Tibial nerve (tissue), 4 donors: ENCODE data around the gene NINJ2. TPM values are rescaled to one million over a fixed set of nuclear protein-coding genes. Genes with fewer than 3 reads are reported as not detected.
A peak's percentile ranks its signal among the peaks of the same experiment; 100 is the strongest.
"Not testable (repeated sequence)": the region's sequence is repeated elsewhere in the genome, so short reads cannot be mapped to it uniquely, and the experiment has no call there.

Experiments
- DNase-seq, 2 donors: peaks; one replicate each; pipeline ENCODE4 v3.0.0-alpha.2; 2019; ENCODE audit warnings: low spot score in 2 of 2
- H3K27ac ChIP-seq, 4 donors: fragments of 200-600 bp; sonication (generic) in 3 of 4; one replicate each; pipeline ENCODE4 v1.5.1; 2017 to 2019; ENCODE audit warnings: mild to moderate bottlenecking in 1 of 4
- H3K27me3 ChIP-seq, 2 donors: fragments of 200-600 bp; sonication (generic) in 1 of 2; one replicate each; pipeline versions ENCODE4 v1.5.1 to v1.6.0; 2017 to 2019
- H3K36me3 ChIP-seq, 3 donors: fragments of 200-600 bp; sonication (generic); one replicate each; pipeline ENCODE4 v1.5.1; 2018 to 2019
- H3K4me1 ChIP-seq, 4 donors: fragments of 200-600 bp; sonication (generic) in 3 of 4; one replicate each; pipeline ENCODE4 v1.5.1; 2017 to 2019
- H3K4me3 ChIP-seq, 4 donors: fragments of 200-600 bp; sonication (generic) in 3 of 4; one replicate each; pipeline ENCODE4 v1.5.1; 2017 to 2019; ENCODE audit warnings: mild to moderate bottlenecking in 1 of 4, moderate library complexity in 1 of 4
- H3K9me3 ChIP-seq, 4 donors: fragments of 200-600 bp; sonication (generic) in 3 of 4; one replicate each; pipeline ENCODE4 v1.5.1; 2017 to 2019
- CTCF ChIP-seq, 5 experiments: fragments of 200-600 bp in 3 of 5; fragments of 450-650 bp in 2 of 5; sonication (generic) in 3 of 5; IDR thresholded peaks; one replicate each; pipeline ENCODE4 v1.5.1; 2016 to 2019; ENCODE audit warnings: antibody characterized with exemption in 5 of 5, mild to moderate bottlenecking in 3 of 5, moderate library complexity in 2 of 5
- EP300 ChIP-seq, 2 donors: sonication (generic); formaldehyde crosslinking; IDR thresholded peaks; one replicate each; pipeline ENCODE4 v1.6.1; 2017; ENCODE audit warnings: antibody characterized with exemption in 2 of 2, mild to moderate bottlenecking in 1 of 2
- POLR2A ChIP-seq, 2 donors: fragments of 450-650 bp; IDR thresholded peaks; one replicate each; pipeline ENCODE4 v1.6.1; 2017; ENCODE audit warnings: antibody characterized with exemption in 2 of 2, mild to moderate bottlenecking in 2 of 2, moderate library complexity in 2 of 2
- WGBS, 2 donors: methylation state at CpG; one replicate each; pipeline ENCODE4 v1.1.5; 2018; 5-methylcytosine and 5-hydroxymethylcytosine counted together
- total RNA-seq, 4 donors: library from RNA; depleted of rRNA; stranded (reverse); fragments of >200 nt; gene quantifications; one replicate each; pipeline ENCODE4 v1.1.0, GENCODE V29; 2016

NINJ2 gene
- total RNA-seq, 4 donors from 2014 or later = 8.4 to 17.7 (median 12.6) TPM

GRCh38 chr12:632102-632696, 31.0 kb downstream of the NINJ2 start:
- Histone ChIP-seq H3K27me3 (no peaks in the 10 kb centered on the region), H3K4me1 (peaks cover 0 to 34% (median 11%) of the 10 kb centered on the region in 4 donors), H3K9me3 (no peaks in the 10 kb centered on the region), H3K27ac (peak overlapping the region in 2 of 4 donors; percentile 75 to 86), H3K4me3 (no peak overlapping the region), H3K36me3 (no peaks in the 10 kb centered on the region)
- peak in 1 of 2 donors; percentile 53 for TF ChIP-seq EP300 (IDR thresholded peaks at IDR 0.05)
- TF ChIP-seq POLR2A (IDR thresholded peaks at IDR 0.05) = no peak
- TF ChIP-seq CTCF (IDR thresholded peaks at IDR 0.05) = no peak
- peak in 1 of 2 donors; percentile 38 for DNase-seq
- 15 to 20% methylated on average over 7 of the region's 7 CpGs for WGBS, 2 donors

DNA sequence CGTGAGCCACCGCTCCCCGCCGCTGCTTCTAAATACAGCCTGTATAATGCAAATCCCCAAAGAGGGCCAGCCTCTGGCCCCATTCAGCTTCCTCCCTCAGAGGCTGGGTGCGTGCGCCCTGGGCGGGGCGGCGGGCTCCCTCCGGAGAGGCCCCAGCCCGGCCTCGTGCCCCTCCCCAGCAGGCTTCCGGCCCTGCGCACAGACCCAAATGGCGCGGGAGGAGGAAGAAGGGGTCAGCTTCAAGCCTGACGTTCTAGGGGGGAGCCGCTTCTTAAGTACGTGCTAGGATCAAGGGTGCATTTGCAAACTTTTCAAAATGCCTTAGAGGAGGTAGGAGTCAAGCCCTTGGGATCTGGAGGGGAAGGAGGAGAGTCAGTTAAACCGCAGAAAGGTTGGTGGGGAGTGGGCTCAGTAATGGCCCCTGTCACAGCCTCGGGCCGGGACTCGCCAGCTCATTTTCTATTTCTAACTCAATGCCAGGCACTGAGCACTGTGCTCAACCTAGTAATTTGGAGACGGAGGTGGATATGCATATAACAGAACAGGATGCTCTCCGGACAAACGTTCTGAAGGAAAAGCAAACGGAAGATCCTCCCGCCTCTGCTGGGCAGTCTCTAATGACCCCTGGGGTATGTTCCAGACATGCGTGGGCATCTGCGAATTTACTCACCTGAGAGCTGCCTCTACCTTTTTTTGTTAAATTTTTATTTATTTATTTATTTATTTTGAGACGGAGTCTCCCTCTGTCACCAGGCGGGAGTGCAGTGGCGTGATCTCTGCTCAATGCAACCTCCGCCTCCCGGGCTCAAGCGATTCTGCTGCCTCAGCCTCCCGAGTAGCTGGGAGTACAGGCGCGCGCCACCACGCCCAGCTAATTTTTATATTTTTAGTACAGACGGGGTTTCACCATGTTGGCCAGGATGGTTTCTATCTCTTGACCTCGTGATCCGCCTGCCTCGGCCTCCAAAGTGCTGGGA, 32.3 kb downstream of the NINJ2 start:
- no peak for DNase-seq
- Histone ChIP-seq H3K4me1 (peaks cover 0 to 34% (median 11%) of the 10 kb centered on the region in 4 donors), H3K36me3 (no peaks in the 10 kb centered on the region), H3K27ac (peak overlapping the region in 3 of 4 donors; percentile 74 to 86 (median 75)), H3K4me3 (peak overlapping the region in 3 of 4 donors; percentile 14 to 33 (median 32)), H3K27me3 (no peaks in the 10 kb centered on the region), H3K9me3 (no peaks in the 10 kb centered on the region)
- TF ChIP-seq EP300 (IDR thresholded peaks at IDR 0.05) (peak in 1 of 2 donors; percentile 20), POLR2A (IDR thresholded peaks at IDR 0.05) (peak; percentile 10 to 17), CTCF (IDR thresholded peaks at IDR 0.05) (no peak)
- 60 to 70% methylated on average over 36 to 45 of the region's 45 CpGs for WGBS, 2 donors

DNA sequence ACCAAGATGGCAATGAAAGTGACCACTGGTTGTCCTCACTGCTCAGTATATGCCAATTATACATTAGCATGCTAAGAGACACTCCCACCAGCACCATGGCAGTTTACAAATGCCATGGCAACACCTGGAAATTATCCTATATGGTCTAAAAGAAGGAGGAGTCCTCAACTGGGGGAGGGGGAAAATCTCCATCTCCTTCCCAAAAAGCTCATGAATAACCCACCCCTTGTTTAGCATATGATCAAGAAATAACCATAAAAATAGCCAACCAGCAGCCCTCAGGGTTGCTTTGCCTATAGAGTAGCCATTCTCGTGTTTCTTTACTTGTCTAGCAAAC, 34.5 kb downstream of the NINJ2 start:
- not testable (repeated sequence) for H3K36me3 ChIP-seq, H3K27ac ChIP-seq, H3K9me3 ChIP-seq, DNase-seq, H3K27me3 ChIP-seq, H3K4me3 ChIP-seq
- WGBS, 2 donors = 88 to 100% methylated on average over 1 of the region's 1 CpG
- H3K4me1 ChIP-seq = peaks cover 0 to 34% (median 11%) of the 10 kb centered on the region in 4 donors

- Histone ChIP-seq H3K4me3 (no peak overlapping the region), H3K9me3 (no peaks in the 10 kb centered on the region), H3K36me3 (no peaks in the 10 kb centered on the region), H3K27ac (no peak overlapping the region), H3K4me1 (peaks cover 0 to 32% (median 10%) of the 10 kb centered on the region in 4 donors), H3K27me3 (no peaks in the 10 kb centered on the region)
- DNase-seq = no peak
- 82% methylated on average over 13 of the region's 13 CpGs for WGBS, 2 donors
- TF ChIP-seq CTCF (IDR thresholded peaks at IDR 0.05) (no peak), EP300 (IDR thresholded peaks at IDR 0.05) (no peak), POLR2A (IDR thresholded peaks at IDR 0.05) (no peak)
These were observed 35.1 kb downstream of the NINJ2 start for GRCh38 chr12:627863-628741.

DNA sequence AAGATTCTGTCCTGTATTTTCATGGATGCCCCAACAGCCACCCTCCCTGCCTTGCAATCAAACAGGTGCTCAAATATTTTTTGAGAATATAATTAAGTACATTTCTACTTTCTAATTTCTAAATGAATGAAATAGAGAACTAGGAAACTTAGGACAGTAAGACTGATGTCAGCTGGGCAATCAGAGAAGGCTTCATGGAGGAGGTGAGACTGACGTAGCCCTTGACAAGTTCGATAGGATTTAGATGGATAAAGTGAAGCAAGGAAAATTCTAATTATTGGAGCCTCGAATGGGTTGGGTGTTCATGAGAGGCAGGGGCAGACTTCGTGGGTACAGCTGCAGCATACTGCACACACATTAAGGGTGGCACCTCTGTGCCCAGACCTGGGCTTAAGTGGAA, 36.0 kb downstream of the NINJ2 start:
- H3K4me1 ChIP-seq = peaks cover 0 to 24% (median 5%) of the 10 kb centered on the region in 4 donors
- no peaks in the 10 kb centered on the region for H3K9me3 ChIP-seq
- H3K27ac ChIP-seq = no peak overlapping the region
- WGBS, 2 donors = 93 to 94% methylated on average over 4 of the region's 4 CpGs
- H3K4me3 ChIP-seq = no peak overlapping the region
- H3K36me3 ChIP-seq = no peaks in the 10 kb centered on the region
- no peak for TF ChIP-seq CTCF (IDR thresholded peaks at IDR 0.05)
- no peak for TF ChIP-seq EP300 (IDR thresholded peaks at IDR 0.05)
- no peak for TF ChIP-seq POLR2A (IDR thresholded peaks at IDR 0.05)
- no peaks in the 10 kb centered on the region for H3K27me3 ChIP-seq
- DNase-seq = no peak
